Measurements from ENCODE around the gene HAPLN2.
"Not testable (repeated sequence)": the region's sequence is repeated elsewhere in the genome, so short reads cannot be mapped to it uniquely, and the experiment has no call there.

The HAPLN2 gene

DNA sequence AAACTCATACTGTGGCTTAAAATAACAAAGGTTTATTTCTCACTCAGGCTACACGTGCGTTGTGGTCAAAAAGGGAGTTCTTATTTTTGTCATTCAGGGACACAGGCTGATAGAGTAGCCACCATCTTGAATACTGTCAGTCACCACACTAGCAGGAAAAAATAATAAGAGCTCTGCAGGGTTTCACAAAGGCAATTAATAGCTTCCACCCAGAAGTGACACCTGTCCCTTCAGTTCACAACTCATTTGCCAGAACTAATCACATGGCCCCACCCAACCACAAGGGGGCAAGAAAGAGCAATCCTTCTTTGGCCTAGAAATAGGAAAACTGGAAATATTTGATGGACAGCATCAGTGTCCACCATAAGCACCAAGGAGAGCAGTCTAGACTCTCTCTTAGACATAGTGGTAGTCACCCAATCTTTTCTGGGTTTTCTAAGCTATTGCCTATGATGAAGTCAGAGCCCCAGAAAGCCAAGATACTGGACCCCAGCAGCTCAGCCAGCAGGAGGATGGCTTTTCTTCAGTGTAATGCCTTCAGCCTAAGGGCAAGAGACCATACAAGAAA, 8.2 kb downstream of the HAPLN2 start:
- H3K9ac ChIP-seq, result no peak overlapping the region
- no peak overlapping the region for H3K4me3 ChIP-seq (ENCODE audit: low read depth, low read length)
- no peak overlapping the region for H3K4me2 ChIP-seq (ENCODE audit: low read length)
- no peaks in the 10 kb centered on the region for H3K9me3 ChIP-seq (ENCODE audit: control insufficient read depth, low read length)
- no peak overlapping the region for H3K27ac ChIP-seq
- peaks cover 10% of the 10 kb centered on the region for H3K4me1 ChIP-seq
- H2AFZ ChIP-seq, result no peak overlapping the region
- H3K36me3 ChIP-seq (ENCODE audit: control insufficient read depth, insufficient read depth, low read length), result no peaks in the 10 kb centered on the region
- H3K27me3 ChIP-seq (ENCODE audit: control insufficient read depth, insufficient read depth, low read length), result peaks cover 4% of the 10 kb centered on the region
- TF ChIP-seq, protein P1, sequence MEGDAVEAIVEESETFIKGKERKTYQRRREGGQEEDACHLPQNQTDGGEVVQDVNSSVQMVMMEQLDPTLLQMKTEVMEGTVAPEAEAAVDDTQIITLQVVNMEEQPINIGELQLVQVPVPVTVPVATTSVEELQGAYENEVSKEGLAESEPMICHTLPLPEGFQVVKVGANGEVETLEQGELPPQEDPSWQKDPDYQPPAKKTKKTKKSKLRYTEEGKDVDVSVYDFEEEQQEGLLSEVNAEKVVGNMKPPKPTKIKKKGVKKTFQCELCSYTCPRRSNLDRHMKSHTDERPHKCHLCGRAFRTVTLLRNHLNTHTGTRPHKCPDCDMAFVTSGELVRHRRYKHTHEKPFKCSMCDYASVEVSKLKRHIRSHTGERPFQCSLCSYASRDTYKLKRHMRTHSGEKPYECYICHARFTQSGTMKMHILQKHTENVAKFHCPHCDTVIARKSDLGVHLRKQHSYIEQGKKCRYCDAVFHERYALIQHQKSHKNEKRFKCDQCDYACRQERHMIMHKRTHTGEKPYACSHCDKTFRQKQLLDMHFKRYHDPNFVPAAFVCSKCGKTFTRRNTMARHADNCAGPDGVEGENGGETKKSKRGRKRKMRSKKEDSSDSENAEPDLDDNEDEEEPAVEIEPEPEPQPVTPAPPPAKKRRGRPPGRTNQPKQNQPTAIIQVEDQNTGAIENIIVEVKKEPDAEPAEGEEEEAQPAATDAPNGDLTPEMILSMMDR (IDR thresholded peaks at IDR 0.05), result peak; percentile 53
- no peaks in the 10 kb centered on the region for H3K79me2 ChIP-seq

DNA sequence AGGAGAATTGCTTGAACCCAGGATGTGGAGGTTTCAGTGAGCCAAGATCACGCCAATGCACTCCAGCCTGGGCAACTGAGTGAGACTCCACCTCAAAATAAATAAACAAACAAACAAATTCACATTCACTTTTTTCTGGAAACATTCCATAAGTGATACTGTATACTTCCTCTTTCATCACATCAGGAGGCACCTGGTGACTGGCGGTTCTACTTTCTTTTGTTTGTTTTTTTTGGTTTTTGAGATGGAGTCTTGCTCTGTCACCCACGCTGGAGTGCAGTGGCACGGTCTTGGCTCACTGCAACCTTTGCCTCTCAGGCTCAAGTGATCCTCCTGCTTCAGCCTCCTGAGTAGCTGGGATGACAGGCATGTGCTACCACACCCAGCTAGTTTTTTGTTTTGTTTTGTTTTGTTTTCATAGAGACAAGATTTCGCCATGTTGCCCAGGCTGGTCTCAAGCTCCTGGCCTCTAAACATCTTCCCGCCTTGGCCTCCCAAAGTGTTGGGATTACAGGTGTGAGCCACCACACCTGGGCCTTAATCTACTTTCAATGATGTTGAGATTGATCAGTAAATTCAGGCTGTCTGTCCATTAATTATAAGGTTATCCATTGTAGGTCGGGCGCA, 10.7 kb downstream of the HAPLN2 start:
- H3K4me3 ChIP-seq (ENCODE audit: low read depth, low read length), result no peak overlapping the region
- TF ChIP-seq, protein P1 (IDR thresholded peaks at IDR 0.05), result no peak
- H3K9me3 ChIP-seq (ENCODE audit: control insufficient read depth, low read length), result no peaks in the 10 kb centered on the region
- no peak overlapping the region for H3K9ac ChIP-seq
- H3K79me2 ChIP-seq, result no peaks in the 10 kb centered on the region
- H3K4me2 ChIP-seq (ENCODE audit: low read length), result no peak overlapping the region
- no peak overlapping the region for H2AFZ ChIP-seq
- H3K27me3 ChIP-seq (ENCODE audit: control insufficient read depth, insufficient read depth, low read length), result peaks cover 4% of the 10 kb centered on the region
- H3K27ac ChIP-seq, result no peak overlapping the region
- no peaks in the 10 kb centered on the region for H3K36me3 ChIP-seq (ENCODE audit: control insufficient read depth, insufficient read depth, low read length)
- H3K4me1 ChIP-seq, result peaks cover 5% of the 10 kb centered on the region

DNA sequence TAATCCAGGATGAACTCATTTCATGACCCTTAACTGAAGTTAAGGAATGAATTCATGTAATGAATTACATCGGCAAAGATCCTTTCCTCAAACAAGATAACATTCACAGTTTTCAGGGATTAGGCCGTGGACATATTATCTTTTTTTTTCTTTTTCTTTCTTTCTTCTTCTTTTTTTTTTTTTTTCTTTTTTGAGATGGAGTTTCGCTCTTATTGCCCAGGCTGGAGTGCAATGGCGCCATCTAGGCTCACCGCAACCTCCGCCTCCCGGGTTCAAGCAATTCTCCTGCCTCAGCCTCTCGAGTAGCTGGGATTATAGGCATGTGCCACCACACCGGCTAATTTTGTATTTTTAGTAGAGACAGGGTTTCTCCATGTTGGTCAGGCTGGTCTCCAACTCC, 11.9 kb downstream of the HAPLN2 start:
- H3K9me3 ChIP-seq (ENCODE audit: control insufficient read depth, low read length), result not testable (repeated sequence)

DNA sequence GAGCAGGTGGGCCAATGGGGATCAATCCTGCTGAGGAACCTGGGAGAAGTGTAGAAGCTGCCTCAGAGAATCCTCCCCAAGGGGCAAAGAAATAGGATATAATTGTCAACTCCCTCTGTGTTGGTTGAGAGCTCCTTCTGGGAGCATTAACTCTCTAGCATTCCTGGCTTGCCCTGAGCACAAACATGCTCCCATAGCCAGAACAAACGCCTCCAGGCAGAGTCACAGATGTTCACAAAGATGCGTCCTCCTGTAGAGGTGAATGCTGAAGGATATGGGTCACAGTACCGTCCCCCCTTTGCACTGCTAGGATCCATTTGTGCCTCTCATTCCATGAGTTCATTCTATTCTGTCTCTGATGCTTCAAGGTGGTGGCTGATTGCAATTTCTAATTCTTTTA, 13.1 kb downstream of the HAPLN2 start:
- Histone ChIP-seq H2AFZ (no peak overlapping the region), H3K27me3 (ENCODE audit: control insufficient read depth, insufficient read depth, low read length) (no peaks in the 10 kb centered on the region), H3K4me3 (ENCODE audit: low read depth, low read length) (no peak overlapping the region), H3K4me1 (no peaks in the 10 kb centered on the region), H3K9me3 (ENCODE audit: control insufficient read depth, low read length) (no peaks in the 10 kb centered on the region), H3K79me2 (no peaks in the 10 kb centered on the region), H3K4me2 (ENCODE audit: low read length) (no peak overlapping the region), H3K36me3 (ENCODE audit: control insufficient read depth, insufficient read depth, low read length) (no peaks in the 10 kb centered on the region), H3K9ac (no peak overlapping the region), H3K27ac (no peak overlapping the region)
- TF ChIP-seq, protein P1 (IDR thresholded peaks at IDR 0.05), result no peak

More for the DNA sequence above, 11.9 kb downstream of the HAPLN2 start:
- H3K4me1 ChIP-seq; H3K4me2 ChIP-seq (ENCODE audit: low read length); H3K79me2 ChIP-seq; H3K4me3 ChIP-seq (ENCODE audit: low read depth, low read length); H3K27me3 ChIP-seq (ENCODE audit: control insufficient read depth, insufficient read depth, low read length); H3K9ac ChIP-seq; H3K36me3 ChIP-seq (ENCODE audit: control insufficient read depth, insufficient read depth, low read length); H3K27ac ChIP-seq; H2AFZ ChIP-seq: not testable (repeated sequence)

DNA sequence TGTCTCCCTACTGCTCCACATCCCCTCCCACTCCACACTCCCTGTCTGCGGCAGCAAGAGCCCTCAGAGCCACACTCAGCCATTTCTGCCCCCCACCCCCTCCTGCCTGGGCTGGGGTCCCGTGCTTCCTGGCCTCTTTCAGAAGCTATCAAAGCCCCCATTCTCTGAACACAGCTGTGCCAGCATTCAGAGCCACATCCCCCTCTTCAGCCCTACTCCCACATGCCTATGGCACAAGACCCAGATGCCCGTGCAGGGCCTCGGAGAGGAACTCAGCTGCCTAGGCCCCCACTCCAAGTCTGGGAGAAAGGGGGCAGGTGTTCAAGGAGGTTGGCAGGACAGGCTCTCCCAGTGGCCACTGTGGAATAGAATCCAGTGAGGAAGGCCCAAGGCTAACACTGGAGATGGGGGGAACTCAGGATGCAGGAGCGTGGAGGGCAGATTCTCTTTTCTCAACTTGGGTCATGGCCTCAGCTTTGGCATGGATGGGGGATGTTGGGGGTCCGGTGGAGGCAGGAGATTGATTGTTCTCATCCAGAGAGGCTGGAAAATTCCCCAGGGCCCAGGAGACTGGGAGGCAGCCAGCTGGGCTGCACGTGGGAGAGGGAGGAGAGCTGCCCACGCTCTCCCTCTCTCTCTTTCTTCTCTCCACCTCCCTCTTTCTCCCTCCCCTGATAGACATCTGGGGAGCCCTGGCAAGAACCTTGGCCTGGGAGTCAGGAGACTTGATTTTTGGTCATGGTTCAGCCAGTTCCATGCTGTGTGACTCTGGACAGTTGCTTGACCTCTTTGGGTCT, 19.2 kb downstream of the HAPLN2 start:
- Histone ChIP-seq H3K36me3 (ENCODE audit: control insufficient read depth, insufficient read depth, low read length) (no peaks in the 10 kb centered on the region), H3K9me3 (ENCODE audit: control insufficient read depth, low read length) (no peaks in the 10 kb centered on the region), H3K4me3 (ENCODE audit: low read depth, low read length) (no peak overlapping the region), H3K4me2 (ENCODE audit: low read length) (no peak overlapping the region), H3K27me3 (ENCODE audit: control insufficient read depth, insufficient read depth, low read length) (peaks cover 6% of the 10 kb centered on the region), H3K9ac (no peak overlapping the region), H3K27ac (no peak overlapping the region), H2AFZ (peak overlapping the region; percentile 14), H3K79me2 (no peaks in the 10 kb centered on the region), H3K4me1 (peaks cover 6% of the 10 kb centered on the region)
- TF ChIP-seq, protein P1 (IDR thresholded peaks at IDR 0.05), result no peak

Data from parathyroid adenoma (tissue), 2 donors.